Karpas-422 (cell line): ENCODE data around the gene AGBL2. TPM values are rescaled to one million over a fixed set of nuclear protein-coding genes. Genes with fewer than 3 reads are reported as not detected.
"Not testable (repeated sequence)": the region's sequence is repeated elsewhere in the genome, so short reads cannot be mapped to it uniquely, and the experiment has no call there.

ENCODE experiments used
- DNase-seq: peaks from one replicate; pipeline ENCODE4 v3.0.0-alpha.2; 2015
- H2AFZ ChIP-seq: fragments of 200-600 bp; sonication (generic); 2 replicates; pipeline ENCODE4 v1.6.1; 2014; ENCODE audit warnings: antibody characterized with exemption, low read length, mixed read lengths
- H3K27ac ChIP-seq: fragments of 200-600 bp; sonication (generic); 2 replicates; pipeline ENCODE4 v1.5.1; 2014; ENCODE audit warnings: mild to moderate bottlenecking, low read length, moderate library complexity
- H3K27me3 ChIP-seq: fragments of 200-600 bp; sonication (generic); 2 replicates; pipeline ENCODE4 v1.6.1; 2014; ENCODE audit warnings: low read length, mixed read lengths
- H3K36me3 ChIP-seq: fragments of 200-600 bp; sonication (generic); 2 replicates; pipeline ENCODE4 v1.6.1; 2014; ENCODE audit warnings: low read length, mixed read lengths; ENCODE audit not compliant: insufficient read depth
- H3K4me1 ChIP-seq: fragments of 200-600 bp; sonication (generic); 2 replicates; pipeline ENCODE4 v1.6.1; 2014; ENCODE audit warnings: mild to moderate bottlenecking, low read length, mixed read lengths
- H3K4me2 ChIP-seq: fragments of 200-600 bp; sonication (generic); 2 replicates; pipeline ENCODE4 v1.6.1; 2014; ENCODE audit warnings: low read length, low read depth, mild to moderate bottlenecking; ENCODE audit not compliant: poor library complexity, severe bottlenecking
- H3K4me3 ChIP-seq: fragments of 200-600 bp; sonication (generic); 2 replicates; pipeline ENCODE4 v1.5.1; 2014; ENCODE audit warnings: mild to moderate bottlenecking, antibody characterized with exemption, low read length, mixed read lengths
- H3K79me2 ChIP-seq: fragments of 200-600 bp; sonication (generic); 2 replicates; pipeline ENCODE4 v1.6.1; 2014; ENCODE audit warnings: mild to moderate bottlenecking, low read length, mixed read lengths
- H3K9ac ChIP-seq: fragments of 200-600 bp; sonication (generic); 2 replicates; pipeline ENCODE4 v1.6.0; 2014; ENCODE audit warnings: low read length
- H3K9me2 ChIP-seq: fragments of 200-600 bp; sonication (generic), shearing (Covaris generic); replicated peaks from 2 replicates; pipeline ENCODE4 v1.6.0; 2014; ENCODE audit warnings: mild to moderate bottlenecking, low read length, moderate library complexity; ENCODE audit not compliant: insufficient read depth
- H3K9me3 ChIP-seq: fragments of 300-700, 200-600 bp; sonication (generic); 2 replicates; pipeline ENCODE4 v1.6.1; 2014; ENCODE audit warnings: low read length, mixed read lengths
- H4K20me1 ChIP-seq: fragments of 200-600 bp; sonication (generic); 2 replicates; pipeline ENCODE4 v1.6.1; 2014; ENCODE audit warnings: mild to moderate bottlenecking, antibody characterized with exemption, low read length, low read depth; ENCODE audit not compliant: insufficient read depth
- total RNA-seq: library from RNA; depleted of rRNA; stranded (reverse); fragments of >200 nt; shearing (Covaris generic); gene quantifications from 2 replicates; pipeline ENCODE4 v1.2.3, GENCODE V29; 2014; ENCODE audit warnings: low replicate concordance

The AGBL2 gene
- total RNA-seq, 1 experiment from 2014 or later = 14.9 TPM

DNA sequence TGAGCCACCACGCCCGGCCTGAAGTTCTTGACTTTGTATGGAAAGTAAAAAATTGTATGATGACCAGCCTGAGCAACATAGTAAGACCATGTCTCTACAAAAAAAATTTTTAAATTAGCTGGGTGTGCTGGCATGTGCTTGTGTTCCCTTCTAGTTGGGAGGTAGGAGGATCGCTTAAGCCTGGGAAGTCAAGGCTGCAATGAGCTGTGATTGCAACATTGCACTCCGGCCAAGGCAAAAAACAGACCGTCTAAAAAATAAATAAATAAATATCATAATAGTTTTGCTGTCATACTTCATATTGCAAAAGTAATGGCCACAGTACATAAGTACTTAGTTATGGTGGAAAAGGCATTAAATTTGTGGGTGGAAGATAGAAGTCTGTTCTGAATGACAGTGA lies 3.4 kb downstream of the AGBL2 start:
- Histone ChIP-seq H3K27me3 (no peaks in the 10 kb centered on the region), H3K4me1 (peaks cover 21% of the 10 kb centered on the region), H3K4me2 (no peak overlapping the region), H3K36me3 (peaks cover 7% of the 10 kb centered on the region; the same call in 1 of the 2 replicates), H3K27ac (no peak overlapping the region), H3K9me2 (no peaks in the 10 kb centered on the region), H2AFZ (no peak overlapping the region), H4K20me1 (no peaks in the 10 kb centered on the region), H3K79me2 (no peaks in the 10 kb centered on the region), H3K9ac (no peak overlapping the region), H3K9me3 (no peaks in the 10 kb centered on the region), H3K4me3 (no peak overlapping the region)
- DNase-seq = no peak

DNA sequence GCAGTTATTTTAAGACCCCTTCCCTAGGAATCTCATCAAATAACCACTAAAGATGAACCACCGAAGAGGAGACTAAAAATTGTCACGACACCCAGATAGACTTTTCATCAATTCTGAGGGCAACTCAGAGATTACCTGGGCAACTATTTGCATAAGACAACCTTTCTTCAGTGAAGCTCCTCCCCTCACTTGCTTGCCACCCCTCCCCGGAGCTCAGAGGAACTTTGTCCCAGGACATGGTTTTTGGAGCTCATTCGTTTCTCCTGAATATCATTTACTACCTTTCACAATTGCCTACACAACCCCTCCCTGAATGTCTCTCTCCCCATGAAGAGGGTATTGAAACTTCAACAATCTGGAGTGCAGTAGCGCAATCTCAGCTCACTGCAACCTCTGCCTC lies 3.9 kb downstream of the AGBL2 start:
- Histone ChIP-seq H3K9me3 (no peaks in the 10 kb centered on the region), H4K20me1 (no peaks in the 10 kb centered on the region), H3K4me1 (peaks cover 19% of the 10 kb centered on the region), H2AFZ (no peak overlapping the region), H3K4me3 (no peak overlapping the region), H3K9ac (no peak overlapping the region), H3K4me2 (no peak overlapping the region), H3K27ac (no peak overlapping the region), H3K36me3 (peaks cover under 1% of the 10 kb centered on the region; the same call in 1 of the 2 replicates), H3K9me2 (no peaks in the 10 kb centered on the region), H3K27me3 (no peaks in the 10 kb centered on the region), H3K79me2 (no peaks in the 10 kb centered on the region)
- DNase-seq = no peak

DNA sequence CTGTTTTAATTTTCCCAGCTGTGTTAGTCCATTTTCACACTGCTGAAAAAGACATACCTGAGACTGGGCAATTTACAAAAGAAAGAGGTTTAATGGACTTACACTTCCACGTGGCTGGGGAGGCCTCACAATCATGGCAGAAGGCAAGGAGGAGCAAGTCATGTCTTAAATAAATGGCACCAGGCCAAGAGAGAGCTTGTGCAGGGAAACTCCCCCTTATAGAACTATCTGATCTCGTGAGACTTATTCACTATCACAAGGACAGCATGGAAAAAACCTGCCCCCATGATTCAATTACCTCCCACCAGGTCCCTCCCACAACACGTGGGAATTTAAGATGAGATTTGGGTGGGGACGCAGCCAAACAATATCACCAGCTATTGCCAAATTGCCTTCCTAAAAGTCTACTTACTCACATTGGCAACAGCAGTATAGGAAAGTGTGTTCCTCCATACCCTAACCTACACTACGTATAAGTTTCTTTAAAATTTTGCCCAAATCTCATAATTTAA lies 7.8 kb downstream of the AGBL2 start:
- not testable (repeated sequence) for H4K20me1 ChIP-seq, H3K36me3 ChIP-seq, H3K4me2 ChIP-seq, H3K4me1 ChIP-seq, H3K9ac ChIP-seq, H3K9me2 ChIP-seq, H3K79me2 ChIP-seq, H3K4me3 ChIP-seq, H3K27ac ChIP-seq, H3K27me3 ChIP-seq, DNase-seq, H2AFZ ChIP-seq, H3K9me3 ChIP-seq

DNA sequence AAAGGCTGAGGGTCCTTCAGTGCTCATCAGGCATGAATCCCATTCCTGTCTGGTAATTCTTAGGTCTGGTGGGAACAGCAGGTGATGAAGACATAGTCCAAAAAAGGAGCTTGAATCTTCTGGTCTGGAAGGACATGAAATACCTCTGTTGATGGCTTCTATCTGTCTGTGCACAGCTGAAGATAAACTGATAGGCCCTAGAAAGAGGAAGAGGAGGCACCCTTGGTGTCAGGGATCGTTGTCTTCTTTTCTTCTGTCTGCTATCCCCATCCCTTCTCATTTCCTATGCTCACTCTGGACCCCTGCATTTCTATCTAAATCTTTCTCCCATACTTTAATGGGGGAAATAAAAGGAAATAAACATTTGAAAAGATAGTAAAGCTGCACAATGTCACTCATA lies 9.4 kb downstream of the AGBL2 start:
- Histone ChIP-seq H3K36me3 (no peaks in the 10 kb centered on the region; the same call in 1 of the 2 replicates), H3K27ac (no peak overlapping the region), H3K79me2 (no peaks in the 10 kb centered on the region), H3K9me2 (no peaks in the 10 kb centered on the region), H3K9me3 (no peaks in the 10 kb centered on the region), H3K4me2 (no peak overlapping the region), H3K27me3 (no peaks in the 10 kb centered on the region), H3K9ac (no peak overlapping the region), H2AFZ (no peak overlapping the region), H3K4me1 (no peaks in the 10 kb centered on the region), H4K20me1 (no peaks in the 10 kb centered on the region), H3K4me3 (no peak overlapping the region)
- DNase-seq = no peak

DNA sequence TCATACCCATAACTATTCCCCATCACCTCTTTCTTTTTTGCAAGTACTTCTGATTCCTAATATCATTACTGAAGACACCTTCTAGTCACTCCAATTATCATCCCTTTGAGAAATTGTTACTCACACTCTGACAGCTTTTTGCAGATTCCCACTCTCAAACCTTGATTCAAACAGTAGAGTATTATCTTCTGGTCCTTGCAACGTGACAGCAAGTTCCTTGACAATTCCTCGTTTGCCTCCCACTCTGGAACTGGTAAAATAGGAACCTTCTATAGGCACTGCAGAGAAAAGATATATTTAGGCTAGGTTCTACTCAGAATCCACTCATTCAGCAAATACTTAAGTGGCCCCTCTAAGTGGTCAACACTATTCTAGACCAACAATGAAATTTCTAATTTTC lies 23.2 kb downstream of the AGBL2 start:
- no peaks in the 10 kb centered on the region for H3K4me1 ChIP-seq
- H3K9me3 ChIP-seq = no peaks in the 10 kb centered on the region
- no peaks in the 10 kb centered on the region for H3K36me3 ChIP-seq
- no peaks in the 10 kb centered on the region for H3K79me2 ChIP-seq
- no peaks in the 10 kb centered on the region for H4K20me1 ChIP-seq
- H3K9ac ChIP-seq = no peak overlapping the region
- no peak overlapping the region for H2AFZ ChIP-seq
- no peak overlapping the region for H3K27ac ChIP-seq
- DNase-seq = no peak
- no peak overlapping the region for H3K4me2 ChIP-seq
- H3K4me3 ChIP-seq = no peak overlapping the region
- no peaks in the 10 kb centered on the region for H3K9me2 ChIP-seq
- H3K27me3 ChIP-seq = no peaks in the 10 kb centered on the region

DNA sequence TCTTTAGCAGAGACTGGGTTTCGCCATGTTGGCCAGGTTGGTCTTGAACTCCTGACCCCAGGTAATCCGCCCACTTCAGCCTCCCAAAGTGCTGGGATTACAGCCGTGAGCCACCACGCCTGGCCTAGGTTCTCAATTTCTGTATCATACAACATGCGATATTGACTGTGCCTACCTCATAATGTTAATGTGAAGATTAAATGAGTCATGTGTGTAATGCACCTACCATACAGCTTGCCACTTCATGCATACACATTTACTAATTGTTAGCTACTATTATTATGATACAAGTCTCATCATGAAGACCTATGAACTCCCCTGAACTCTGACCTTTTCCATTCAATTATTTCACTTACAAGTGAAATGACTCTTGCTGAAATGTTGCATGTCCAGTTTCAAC lies 25.7 kb downstream of the AGBL2 start:
- Histone ChIP-seq H4K20me1 (no peaks in the 10 kb centered on the region), H3K79me2 (no peaks in the 10 kb centered on the region), H2AFZ (no peak overlapping the region), H3K9me2 (no peaks in the 10 kb centered on the region), H3K27ac (no peak overlapping the region), H3K4me3 (no peak overlapping the region), H3K4me2 (no peak overlapping the region), H3K27me3 (no peaks in the 10 kb centered on the region), H3K36me3 (no peaks in the 10 kb centered on the region), H3K4me1 (no peaks in the 10 kb centered on the region), H3K9me3 (no peaks in the 10 kb centered on the region), H3K9ac (no peak overlapping the region)
- no peak for DNase-seq

DNA sequence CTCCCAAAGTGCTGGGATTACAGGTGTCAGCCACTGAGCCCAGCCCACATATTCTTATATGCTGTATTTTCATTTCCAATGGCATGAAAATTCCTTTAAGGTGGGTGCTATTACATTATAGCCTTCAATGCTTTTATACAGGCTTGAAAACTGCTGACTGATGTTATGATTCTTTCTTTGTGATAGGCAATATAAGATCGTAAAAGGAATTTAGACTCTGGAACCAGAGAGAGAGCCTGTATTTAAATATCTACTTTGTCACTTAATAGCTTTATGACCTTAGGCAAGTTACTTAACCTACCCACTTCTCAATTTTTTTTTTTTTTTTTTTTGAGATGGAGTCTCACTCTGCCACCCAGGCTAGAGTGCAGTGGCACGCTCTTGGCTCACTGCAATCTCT lies 26.2 kb downstream of the AGBL2 start:
- Histone ChIP-seq H3K4me3 (no peak overlapping the region), H2AFZ (no peak overlapping the region), H4K20me1 (no peaks in the 10 kb centered on the region)

DNA sequence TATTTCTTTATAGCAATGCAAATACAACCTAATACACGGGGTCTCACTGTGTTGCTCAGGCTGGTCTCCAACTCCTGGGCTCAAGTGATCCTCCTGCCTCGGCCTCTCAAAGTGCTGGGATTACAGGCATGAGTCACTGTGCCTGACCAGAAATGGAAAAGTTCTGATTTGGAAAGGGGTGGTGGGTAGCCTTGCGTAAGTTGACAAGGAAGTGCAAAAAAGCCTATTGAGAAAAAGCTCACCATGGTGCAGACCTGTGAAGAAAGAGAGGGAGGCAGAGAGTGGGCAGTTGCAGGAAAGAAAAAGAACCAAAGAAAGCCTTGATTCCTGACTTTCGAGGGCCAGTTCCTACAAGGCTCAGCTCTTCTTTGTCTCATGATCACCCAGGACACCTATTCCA lies 27.1 kb downstream of the AGBL2 start:
- Histone ChIP-seq H3K4me2 (no peak overlapping the region), H2AFZ (no peak overlapping the region), H3K4me3 (no peak overlapping the region), H3K9me3 (no peaks in the 10 kb centered on the region), H3K79me2 (no peaks in the 10 kb centered on the region), H3K27me3 (no peaks in the 10 kb centered on the region), H3K27ac (no peak overlapping the region), H3K36me3 (no peaks in the 10 kb centered on the region), H4K20me1 (no peaks in the 10 kb centered on the region), H3K9me2 (no peaks in the 10 kb centered on the region), H3K9ac (no peak overlapping the region), H3K4me1 (no peaks in the 10 kb centered on the region)
- no peak for DNase-seq

More for the DNA sequence above, 26.2 kb downstream of the AGBL2 start:
- DNase-seq = no peak
- Histone ChIP-seq H3K9me2 (no peaks in the 10 kb centered on the region), H3K79me2 (no peaks in the 10 kb centered on the region), H3K27ac (no peak overlapping the region), H3K9me3 (no peaks in the 10 kb centered on the region), H3K36me3 (no peaks in the 10 kb centered on the region), H3K27me3 (no peaks in the 10 kb centered on the region), H3K9ac (no peak overlapping the region), H3K4me2 (no peak overlapping the region), H3K4me1 (no peaks in the 10 kb centered on the region)

DNA sequence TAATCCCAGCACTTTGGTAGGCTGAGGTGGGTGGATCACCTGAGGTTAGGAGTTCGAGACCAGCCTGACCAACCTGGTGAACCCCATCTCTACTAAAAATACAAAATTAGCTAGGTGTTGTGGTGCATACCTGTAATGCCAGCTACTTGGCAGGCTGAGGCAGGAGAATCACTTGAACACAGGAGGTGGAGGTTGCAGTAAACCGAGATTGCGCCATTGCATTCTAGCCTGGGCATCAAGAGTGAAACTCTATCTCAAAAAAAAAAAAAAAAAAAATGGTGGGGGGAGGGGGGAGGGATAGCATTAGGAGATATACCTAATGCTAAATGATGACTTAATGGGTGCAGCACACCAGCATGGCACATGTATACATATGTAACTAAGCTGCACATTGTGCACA lies 28.5 kb downstream of the AGBL2 start:
- not testable (repeated sequence) for H3K9me2 ChIP-seq, H4K20me1 ChIP-seq

More for the DNA sequence above, 28.5 kb downstream of the AGBL2 start:
- H3K9ac ChIP-seq, H3K36me3 ChIP-seq, H2AFZ ChIP-seq, H3K4me3 ChIP-seq, H3K27ac ChIP-seq, H3K4me2 ChIP-seq, H3K79me2 ChIP-seq, H3K9me3 ChIP-seq, H3K27me3 ChIP-seq, H3K4me1 ChIP-seq, DNase-seq: not testable (repeated sequence)
